WTC11 (cell line): ENCODE results near the gene CASKIN2. TPM values are rescaled to one million over a fixed set of nuclear protein-coding genes. Genes with fewer than 3 reads are reported as not detected.

ENCODE experiments used
- ATAC-seq: fragments of 200-7000 bp; cut with Tn5 transposase; 2 replicates; pipeline ENCODE4 v1.10.0; 2021; ENCODE audit warnings: mild to moderate bottlenecking, moderate library complexity
- CTCF ChIA-PET: fragments of 300-600 bp; sonication (Branson Sonifier 250); formaldehyde crosslinking; loops from one replicate; lab custom pipeline; 2021; ENCODE audit warnings: antibody characterized with exemption; lab: Charles Lee
- POLR2A ChIA-PET: fragments of 350-600 bp; sonication (Branson Sonifier 250); formaldehyde crosslinking; loops from one replicate; lab custom pipeline; 2021; ENCODE audit warnings: antibody characterized with exemption; lab: Charles Lee
- DNase-seq: peaks from one replicate; pipeline ENCODE4 v3.0.0; 2021; ENCODE audit warnings: low spot score
- H3K27ac Mint-ChIP-seq: 2 replicates; pipeline ENCODE4 v1.8.0; 2021; ENCODE audit warnings: mixed read lengths
- H3K27me3 Mint-ChIP-seq: 2 replicates; pipeline ENCODE4 v1.8.0; 2021; ENCODE audit warnings: low read depth, mild to moderate bottlenecking, moderate library complexity, mixed read lengths
- H3K36me3 Mint-ChIP-seq: 2 replicates; pipeline ENCODE4 v1.8.0; 2021; ENCODE audit warnings: mixed read lengths
- H3K4me1 Mint-ChIP-seq: 2 replicates; pipeline ENCODE4 v1.8.0; 2022; ENCODE audit warnings: mixed read lengths
- H3K4me3 Mint-ChIP-seq: 2 replicates; pipeline ENCODE4 v1.8.0; 2021; ENCODE audit warnings: mild to moderate bottlenecking, moderate library complexity, mixed read lengths
- H3K9me3 Mint-ChIP-seq: 2 replicates; pipeline ENCODE4 v1.8.0; 2021; ENCODE audit warnings: mixed read lengths
- CTCF ChIP-seq: fragments of 200-600 bp; IDR thresholded peaks from 2 replicates; pipeline ENCODE4 v1.8.0; 2022; ENCODE audit warnings: antibody characterized with exemption
- E2F4 ChIP-seq: sonication (generic); formaldehyde crosslinking; IDR thresholded peaks from 2 replicates; pipeline ENCODE4 v1.8.1; 2022; ENCODE audit warnings: low read depth, mild to moderate bottlenecking, moderate library complexity, missing genetic modification reagents, borderline replicate concordance
- ESRRA ChIP-seq: sonication (generic); formaldehyde crosslinking; IDR thresholded peaks from 2 replicates; pipeline ENCODE4 v1.8.1; 2022; ENCODE audit warnings: mild to moderate bottlenecking, missing genetic modification reagents, borderline replicate concordance
- GABPB1 ChIP-seq: sonication (generic); formaldehyde crosslinking; IDR thresholded peaks from 2 replicates; pipeline ENCODE4 v1.8.1; 2023; ENCODE audit warnings: mild to moderate bottlenecking, missing genetic modification reagents
- HMGA2 ChIP-seq: fragments of 250-450 bp; sonication (Bioruptor Pico); IDR thresholded peaks from 2 replicates; pipeline ENCODE4 v1.4.0; 2021; ENCODE audit warnings: mild to moderate bottlenecking, moderate library complexity
- IRF2 ChIP-seq: sonication (generic); formaldehyde crosslinking; IDR thresholded peaks from 2 replicates; pipeline ENCODE4 v1.8.0; 2022; ENCODE audit warnings: low read depth, missing genetic modification reagents, borderline replicate concordance
- MXD4 ChIP-seq: fragments of 250-450 bp; sonication (Bioruptor Pico); IDR thresholded peaks from 2 replicates; pipeline ENCODE4 v1.8.0; 2021; ENCODE audit warnings: mild to moderate bottlenecking, moderate library complexity, borderline replicate concordance
- NFE2L1 ChIP-seq: sonication (generic); formaldehyde crosslinking; IDR thresholded peaks from 2 replicates; pipeline ENCODE4 v1.8.1; 2023; ENCODE audit warnings: missing genetic modification reagents
- NR3C1 ChIP-seq: sonication (generic); formaldehyde crosslinking; conservative IDR thresholded peaks from 2 replicates; pipeline ENCODE4 v1.8.1; 2023; ENCODE audit warnings: low read depth, mild to moderate bottlenecking, missing genetic modification reagents
- RELA ChIP-seq: sonication (generic); formaldehyde crosslinking; IDR thresholded peaks from 2 replicates; pipeline ENCODE4 v1.8.1; 2022; ENCODE audit warnings: missing genetic modification reagents, mild to moderate bottlenecking, borderline replicate concordance
- RORB ChIP-seq: fragments of 250-450 bp; sonication (Bioruptor Pico); IDR thresholded peaks from 2 replicates; pipeline ENCODE4 v1.9.0; 2021; ENCODE audit warnings: mild to moderate bottlenecking
- SMAD4 ChIP-seq: sonication (generic); formaldehyde crosslinking; IDR thresholded peaks from 2 replicates; pipeline ENCODE4 v1.8.0; 2022; ENCODE audit warnings: mild to moderate bottlenecking, missing genetic modification reagents
- SP1 ChIP-seq: sonication (generic); formaldehyde crosslinking; conservative IDR thresholded peaks from 2 replicates; pipeline ENCODE4 v1.8.1; 2022; ENCODE audit warnings: missing genetic modification reagents
- TP53 ChIP-seq: sonication (generic); formaldehyde crosslinking; IDR thresholded peaks from 2 replicates; pipeline ENCODE4 v1.8.1; 2023; ENCODE audit warnings: mild to moderate bottlenecking, missing genetic modification reagents
- USF1 ChIP-seq: sonication (generic); formaldehyde crosslinking; IDR thresholded peaks from 2 replicates; pipeline ENCODE4 v1.8.0; 2022; ENCODE audit warnings: mild to moderate bottlenecking, missing genetic modification reagents
- USF2 ChIP-seq: sonication (generic); formaldehyde crosslinking; IDR thresholded peaks from 2 replicates; pipeline ENCODE4 v1.8.1; 2023; ENCODE audit warnings: mild to moderate bottlenecking, missing genetic modification reagents, moderate library complexity
- ZNF423 ChIP-seq: fragments of 250-450 bp; sonication (Bioruptor Pico); IDR thresholded peaks from 2 replicates; pipeline ENCODE4 v2.1.2; 2022; ENCODE audit warnings: mild to moderate bottlenecking, moderate library complexity
- ZNF532 ChIP-seq: fragments of 250-450 bp; sonication (Bioruptor Pico); IDR thresholded peaks from 2 replicates; pipeline ENCODE4 v1.9.0; 2021; ENCODE audit warnings: mild to moderate bottlenecking, borderline replicate concordance
- total RNA-seq: library from RNA; stranded (reverse); gene quantifications from 3 replicates; pipeline ENCODE4 v1.2.3, GENCODE V29; 2021

The CASKIN2 gene
- total RNA-seq, 1 experiment from 2014 or later, result 31.9 TPM

- Mint-ChIP-seq H3K27me3 (no peaks in the 10 kb centered on the region), H3K9me3 (no peaks in the 10 kb centered on the region), H3K4me3 (no peak overlapping the region), H3K4me1 (no peaks in the 10 kb centered on the region), H3K27ac (no peak overlapping the region), H3K36me3 (no peaks in the 10 kb centered on the region; the same call in 1 of the 2 replicates)
- CTCF ChIA-PET, result no interaction called here
- no peak for DNase-seq
- no peak for TF ChIP-seq RELA (CRISPR knock-in tag)
- TF ChIP-seq ESRRA (CRISPR knock-in tag), result no peak
- TF ChIP-seq E2F4 (CRISPR knock-in tag), result no peak
- no peak for TF ChIP-seq ZNF532 (CRISPR knock-in tag)
- TF ChIP-seq GABPB1 (CRISPR knock-in tag), result no peak
- no peak for TF ChIP-seq USF1 (CRISPR knock-in tag)
- no peak for TF ChIP-seq SP1 (CRISPR knock-in tag)
- TF ChIP-seq SMAD4 (CRISPR knock-in tag), result no peak
- TF ChIP-seq TP53 (CRISPR knock-in tag), result no peak
- ATAC-seq, result no peak
- POLR2A ChIA-PET, result no interaction called here
Observed at GRCh38 chr17:75565066-75565465, 49.7 kb upstream of the CASKIN2 start.

GRCh38 chr17:75564195-75564594 is 48.9 kb upstream of the CASKIN2 start:
- TF ChIP-seq MXD4 (CRISPR knock-in tag) (no peak), NFE2L1 (no peak), RORB (CRISPR knock-in tag) (no peak), CTCF (no peak), IRF2 (CRISPR knock-in tag) (no peak), USF2 (CRISPR knock-in tag) (no peak), ZNF423 (no peak), SP1 (CRISPR knock-in tag) (no peak), NR3C1 (CRISPR knock-in tag) (no peak), HMGA2 (CRISPR knock-in tag) (no peak)
- H3K4me3 Mint-ChIP-seq, result no peak overlapping the region
- CTCF ChIA-PET, result no interaction called here
- no peaks in the 10 kb centered on the region for H3K4me1 Mint-ChIP-seq
- H3K36me3 Mint-ChIP-seq, result no peaks in the 10 kb centered on the region; the same call in 1 of the 2 replicates
- POLR2A ChIA-PET, result no interaction called here
- H3K27me3 Mint-ChIP-seq, result no peaks in the 10 kb centered on the region
- no peaks in the 10 kb centered on the region for H3K9me3 Mint-ChIP-seq
- DNase-seq (no peak), ATAC-seq (no peak)
- no peak overlapping the region for H3K27ac Mint-ChIP-seq
